Measurements from ENCODE around the gene AKIRIN2. TPM values are rescaled to one million over a fixed set of nuclear protein-coding genes. Genes with fewer than 3 reads are reported as not detected.

Gene AKIRIN2
- total and polyA plus RNA-seq, 4 donors: 11.0 to 18.8 (median 14.4) TPM

- no peaks in the 10 kb centered on the region for H3K27me3 ChIP-seq (ENCODE audit: control insufficient read depth in 4 of 4, insufficient read depth in 4 of 4, low read length in 3 of 4)
- H3K9me3 ChIP-seq (ENCODE audit: control insufficient read depth in 4 of 4, low read length in 3 of 4): no peaks in the 10 kb centered on the region
- DNase-seq (ENCODE audit: low spot score): no peak
- H3K27ac ChIP-seq (ENCODE audit: low read depth in 1 of 2, low read length in 2 of 2): no peak overlapping the region
- no peak overlapping the region for H3K4me3 ChIP-seq (ENCODE audit: low read depth in 1 of 3, low read length in 3 of 3)
- peaks cover 0 to 4% (median 1%) of the 10 kb centered on the region in 4 donors for H3K4me1 ChIP-seq (ENCODE audit: control insufficient read depth in 4 of 4, insufficient read depth in 4 of 4, low read length in 3 of 4)
- peaks cover 0 to 6% (median 4%) of the 10 kb centered on the region in 4 donors for H3K36me3 ChIP-seq (ENCODE audit: control insufficient read depth in 4 of 4, insufficient read depth in 3 of 4, low read depth in 1 of 4, low read length in 3 of 4)
- TF ChIP-seq SP1 (IDR thresholded peaks at IDR 0.05) (no peak), HNF4G (IDR thresholded peaks at IDR 0.05) (no peak), EGR1 (IDR thresholded peaks at IDR 0.05; ENCODE audit: low read depth in 2 of 2) (no peak), MAX (IDR thresholded peaks at IDR 0.05) (no peak), REST (IDR thresholded peaks at IDR 0.05) (no peak), NR2F2 (IDR thresholded peaks at IDR 0.05) (no peak), FOXA2 (IDR thresholded peaks at IDR 0.05) (no peak), FOXA1 (IDR thresholded peaks at IDR 0.05) (no peak), GABPA (IDR thresholded peaks at IDR 0.05 in 1 of 2, conservative IDR thresholded peaks at IDR 0.05 in 1 of 2) (no peak), ZBTB33 (IDR thresholded peaks at IDR 0.05) (no peak), RXRA (IDR thresholded peaks at IDR 0.05) (no peak), TAF1 (conservative IDR thresholded peaks at IDR 0.05) (no peak), CTCF (IDR thresholded peaks at IDR 0.05; ENCODE audit: low read depth, low read length, missing input control) (no peak), JUND (IDR thresholded peaks at IDR 0.05) (no peak), ATF3 (IDR thresholded peaks at IDR 0.05) (no peak), YY1 (IDR thresholded peaks at IDR 0.05) (no peak)
- H3K9ac ChIP-seq (ENCODE audit: low read depth in 1 of 2, low read length in 2 of 2): no peak overlapping the region
These were observed 43.5 kb downstream of the AKIRIN2 start for GRCh38 chr6:87658516-87658915.

- peaks cover 0 to 6% (median 4%) of the 10 kb centered on the region in 4 donors for H3K36me3 ChIP-seq (ENCODE audit: control insufficient read depth in 4 of 4, insufficient read depth in 3 of 4, low read depth in 1 of 4, low read length in 3 of 4)
- no peak overlapping the region for H3K9ac ChIP-seq (ENCODE audit: low read depth in 1 of 2, low read length in 2 of 2)
- DNase-seq (ENCODE audit: low spot score): no peak
- H3K27ac ChIP-seq (ENCODE audit: low read depth in 1 of 2, low read length in 2 of 2): no peak overlapping the region
- H3K27me3 ChIP-seq (ENCODE audit: control insufficient read depth in 4 of 4, insufficient read depth in 4 of 4, low read length in 3 of 4): no peaks in the 10 kb centered on the region
- H3K4me3 ChIP-seq (ENCODE audit: low read depth in 1 of 3, low read length in 3 of 3): no peak overlapping the region
- H3K9me3 ChIP-seq (ENCODE audit: control insufficient read depth in 4 of 4, low read length in 3 of 4): no peaks in the 10 kb centered on the region
- peaks cover 0 to 2% (median 0%) of the 10 kb centered on the region in 4 donors for H3K4me1 ChIP-seq (ENCODE audit: control insufficient read depth in 4 of 4, insufficient read depth in 4 of 4, low read length in 3 of 4)
- TF ChIP-seq MAX (IDR thresholded peaks at IDR 0.05): no peak
- TF ChIP-seq NR2F2 (IDR thresholded peaks at IDR 0.05): no peak
- no peak for TF ChIP-seq ZBTB33 (IDR thresholded peaks at IDR 0.05)
- TF ChIP-seq REST (IDR thresholded peaks at IDR 0.05): no peak
These were observed 45.2 kb downstream of the AKIRIN2 start for GRCh38 chr6:87656857-87657256.
